HEK293 (cell line): Measurements from ENCODE around the gene VSTM2B.

Experiments
- KLF1 ChIP-seq: fragments of 450-650 bp; formaldehyde crosslinking; IDR thresholded peaks from 2 replicates; pipeline ENCODE4 v1.5.1; 2016; ENCODE audit warnings: missing biosample characterization, missing genetic modification characterization
- KLF16 ChIP-seq: fragments of 450-650 bp; formaldehyde crosslinking; IDR thresholded peaks from 2 replicates; pipeline ENCODE4 v1.5.1; 2017; ENCODE audit warnings: missing biosample characterization, missing genetic modification characterization
- KLF7 ChIP-seq: fragments of 450-650 bp; formaldehyde crosslinking; IDR thresholded peaks from 2 replicates; pipeline ENCODE4 v1.5.1; 2016; ENCODE audit warnings: missing biosample characterization, missing genetic modification characterization, borderline replicate concordance
- SP2 ChIP-seq: fragments of 450-650 bp; formaldehyde crosslinking; IDR thresholded peaks from 2 replicates; pipeline ENCODE4 v1.5.1; 2016; ENCODE audit warnings: missing biosample characterization, missing genetic modification characterization
- ZBTB20 ChIP-seq: fragments of 450-650 bp; formaldehyde crosslinking; IDR thresholded peaks from 2 replicates; pipeline ENCODE4 v1.5.1; 2016; ENCODE audit warnings: missing biosample characterization, missing genetic modification characterization
- ZBTB21 ChIP-seq: fragments of 450-650 bp; formaldehyde crosslinking; IDR thresholded peaks from 2 replicates; pipeline ENCODE4 v1.5.1; 2017; ENCODE audit warnings: missing biosample characterization, missing genetic modification characterization
- ZBTB44 ChIP-seq: fragments of 450-650 bp; IDR thresholded peaks from 2 replicates; pipeline ENCODE4 v1.5.1; 2018; ENCODE audit warnings: missing biosample characterization, mild to moderate bottlenecking, missing genetic modification characterization
- ZBTB48 ChIP-seq: fragments of 450-650 bp; formaldehyde crosslinking; IDR thresholded peaks from 2 replicates; pipeline ENCODE4 v1.5.1; 2016; ENCODE audit warnings: missing biosample characterization, missing genetic modification characterization
- ZBTB8A ChIP-seq: fragments of 450-650 bp; formaldehyde crosslinking; IDR thresholded peaks from 2 replicates; pipeline ENCODE4 v1.5.1; 2016; ENCODE audit warnings: missing biosample characterization, missing genetic modification characterization
- ZFHX2 ChIP-seq: fragments of 450-650 bp; formaldehyde crosslinking; conservative IDR thresholded peaks from 2 replicates; pipeline ENCODE4 v1.5.1; 2016; ENCODE audit warnings: missing biosample characterization, missing genetic modification characterization
- ZFP69B ChIP-seq: fragments of 450-650 bp; formaldehyde crosslinking; IDR thresholded peaks from 2 replicates; pipeline ENCODE4 v1.5.1; 2016; ENCODE audit warnings: missing biosample characterization, missing genetic modification characterization
- ZNF10 ChIP-seq: fragments of 450-650 bp; formaldehyde crosslinking; IDR thresholded peaks from 2 replicates; pipeline ENCODE4 v1.5.1; 2017; ENCODE audit warnings: missing biosample characterization, missing genetic modification characterization
- ZNF114 ChIP-seq: fragments of 450-650 bp; formaldehyde crosslinking; IDR thresholded peaks from 2 replicates; pipeline ENCODE4 v1.5.0; 2017; ENCODE audit warnings: missing biosample characterization, missing genetic modification characterization
- ZNF140 ChIP-seq: fragments of 450-650 bp; formaldehyde crosslinking; IDR thresholded peaks from 2 replicates; pipeline ENCODE4 v1.5.1; 2016; ENCODE audit warnings: missing biosample characterization, missing genetic modification characterization
- ZNF146 ChIP-seq: fragments of 450-650 bp; formaldehyde crosslinking; IDR thresholded peaks from 2 replicates; pipeline ENCODE4 v1.5.1; 2016; ENCODE audit warnings: missing biosample characterization, missing genetic modification characterization
- ZNF155 ChIP-seq: fragments of 450-650 bp; formaldehyde crosslinking; IDR thresholded peaks from 2 replicates; pipeline ENCODE4 v1.5.1; 2016; ENCODE audit warnings: missing biosample characterization, missing genetic modification characterization
- ZNF2 ChIP-seq: fragments of 450-650 bp; formaldehyde crosslinking; IDR thresholded peaks from 2 replicates; pipeline ENCODE4 v1.5.1; 2016; ENCODE audit warnings: missing biosample characterization, missing genetic modification characterization
- ZNF202 ChIP-seq: fragments of 450-650 bp; formaldehyde crosslinking; IDR thresholded peaks from 2 replicates; pipeline ENCODE4 v1.5.1; 2016; ENCODE audit warnings: missing biosample characterization, missing genetic modification characterization, borderline replicate concordance
- ZNF274 ChIP-seq, 2 experiments: fragments of 200-500 bp in 1 of 2; fragments of 450-650 bp in 1 of 2; sonication (Bioruptor generic) in 1 of 2; formaldehyde crosslinking in 1 of 2; IDR thresholded peaks; 2 replicates each; pipeline versions ENCODE4 v1.5.1 to v1.6.1; 2014 to 2016; ENCODE audit warnings: borderline replicate concordance in 1 of 2, inconsistent platforms in 1 of 2, low read length in 1 of 2, missing biosample characterization in 1 of 2, missing genetic modification characterization in 1 of 2
- ZNF473 ChIP-seq: fragments of 450-650 bp; formaldehyde crosslinking; IDR thresholded peaks from 2 replicates; pipeline ENCODE4 v1.5.1; 2017; ENCODE audit warnings: missing biosample characterization, missing genetic modification characterization
- ZNF513 ChIP-seq: fragments of 450-650 bp; IDR thresholded peaks from 2 replicates; pipeline ENCODE4 v1.5.1; 2018; ENCODE audit warnings: missing biosample characterization, missing genetic modification characterization
- ZNF558 ChIP-seq: fragments of 450-650 bp; formaldehyde crosslinking; IDR thresholded peaks from 2 replicates; pipeline ENCODE4 v1.5.1; 2016; ENCODE audit warnings: missing biosample characterization, missing genetic modification characterization
- ZNF560 ChIP-seq: fragments of 450-650 bp; formaldehyde crosslinking; IDR thresholded peaks from 2 replicates; pipeline ENCODE4 v1.5.1; 2017; ENCODE audit warnings: missing biosample characterization, missing genetic modification characterization, borderline replicate concordance
- ZNF629 ChIP-seq: fragments of 450-650 bp; formaldehyde crosslinking; IDR thresholded peaks from 2 replicates; pipeline ENCODE4 v1.5.1; 2017; ENCODE audit warnings: missing biosample characterization, missing genetic modification characterization
- ZNF660 ChIP-seq: fragments of 450-650 bp; IDR thresholded peaks from 2 replicates; pipeline ENCODE4 v1.5.1; 2018; ENCODE audit warnings: missing biosample characterization, mild to moderate bottlenecking, missing genetic modification characterization
- ZSCAN23 ChIP-seq: fragments of 450-650 bp; formaldehyde crosslinking; IDR thresholded peaks from 2 replicates; pipeline ENCODE4 v1.5.1; 2016; ENCODE audit warnings: missing biosample characterization, missing genetic modification characterization
- TF ChIP-seq, protein P1 (sequence below): fragments of 450-650 bp; formaldehyde crosslinking; IDR thresholded peaks from 2 replicates; pipeline ENCODE4 v1.5.1; 2016; ENCODE audit warnings: missing biosample characterization, missing genetic modification characterization
- TF ChIP-seq, protein P2 (sequence below): sonication (generic); formaldehyde crosslinking; IDR thresholded peaks from 2 replicates; pipeline ENCODE4 v1.8.1; 2022; ENCODE audit warnings: mild to moderate bottlenecking, moderate library complexity, missing genetic modification reagents
- TF ChIP-seq, protein P3 (sequence below): fragments of 450-650 bp; formaldehyde crosslinking; IDR thresholded peaks from 2 replicates; pipeline ENCODE4 v1.5.1; 2016; ENCODE audit warnings: missing biosample characterization, missing genetic modification characterization
- TF ChIP-seq, protein P4 (sequence below): fragments of 450-650 bp; formaldehyde crosslinking; IDR thresholded peaks from 2 replicates; pipeline ENCODE4 v1.5.1; 2016; ENCODE audit warnings: missing biosample characterization, missing genetic modification characterization

VSTM2B gene

DNA sequence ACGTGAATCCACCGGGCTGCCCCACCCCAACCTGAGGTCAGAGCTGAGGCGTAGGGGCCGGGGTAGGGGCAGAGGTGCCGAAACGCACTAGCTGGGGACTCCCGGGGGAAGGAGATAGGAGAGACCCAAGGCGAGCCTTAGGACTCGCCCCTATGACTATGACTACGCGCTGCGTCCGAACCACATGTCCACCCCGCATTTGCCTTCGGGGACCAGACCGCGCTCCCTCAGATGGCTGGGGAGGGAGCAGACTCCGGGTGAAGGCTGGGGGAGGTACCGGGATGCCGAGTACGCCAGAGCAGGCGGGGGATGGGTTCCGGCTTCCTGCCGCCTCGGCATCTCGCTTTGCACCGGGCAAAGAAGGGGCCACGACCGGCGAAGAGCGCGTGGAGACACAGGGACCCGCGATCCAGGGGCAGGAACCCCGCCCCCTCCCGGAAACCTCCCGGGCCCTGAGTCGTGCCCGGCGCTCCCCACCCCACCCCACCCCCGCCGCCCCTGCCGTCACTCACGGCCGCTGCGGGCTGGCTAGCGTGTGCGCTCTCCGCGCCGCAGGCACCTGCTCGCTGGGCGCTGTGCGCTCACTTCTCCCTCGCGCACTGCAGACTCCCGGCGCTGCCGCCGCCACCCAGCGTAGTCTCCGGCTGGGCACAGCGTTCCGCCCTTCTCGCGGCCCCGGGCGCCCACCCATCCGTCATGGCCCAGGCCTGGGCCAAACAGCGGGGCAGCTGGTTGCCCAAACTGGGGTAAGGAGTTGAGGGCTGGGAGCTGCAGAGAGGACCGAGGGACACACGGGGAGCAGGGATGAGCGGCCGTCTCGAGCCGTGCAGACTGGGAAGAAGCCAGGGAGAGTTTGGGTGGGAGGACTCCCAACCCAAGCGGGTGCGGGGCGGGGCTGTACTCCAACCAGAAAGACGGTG is 622 bp upstream of the VSTM2B start (continued):
- TF ChIP-seq ZBTB20 (tag by site-specific recombination) (peak; percentile 88), ZNF629 (tag by site-specific recombination) (no peak), ZNF274 (IDR thresholded peaks at IDR 0.05; ENCODE audit: low read length) (no peak), ZNF274 (tag by site-specific recombination; IDR thresholded peaks at IDR 0.05; ENCODE audit: borderline replicate concordance) (no peak), KLF7 (tag by site-specific recombination) (0 out of 2 replicates have a peak, but pooled peaks have one; percentile 32), ZSCAN23 (tag by site-specific recombination) (no peak), ZNF473 (tag by site-specific recombination) (no peak), SP2 (tag by site-specific recombination) (peak; percentile 58), ZNF146 (tag by site-specific recombination) (no peak), ZNF114 (tag by site-specific recombination) (no peak), KLF1 (peak; percentile 67), ZNF558 (tag by site-specific recombination) (no peak), ZNF155 (no peak), ZNF140 (tag by site-specific recombination) (no peak), ZBTB48 (tag by site-specific recombination) (peak; percentile 98), ZNF202 (tag by site-specific recombination) (peak; percentile 64; the same call in 1 of the 2 replicates), ZNF513 (tag by site-specific recombination) (no peak), ZBTB44 (tag by site-specific recombination) (no peak), ZNF10 (tag by site-specific recombination) (no peak), ZBTB21 (tag by site-specific recombination) (0 out of 2 replicates have a peak, but pooled peaks have one; percentile 41), ZNF2 (tag by site-specific recombination) (peak; percentile 48), KLF16 (tag by site-specific recombination) (peak; percentile 49; the same call in 1 of the 2 replicates), ZBTB8A (tag by site-specific recombination) (peak; percentile 95), ZFP69B (peak; percentile 49; the same call in 1 of the 2 replicates), ZNF560 (tag by site-specific recombination) (no peak), ZNF660 (tag by site-specific recombination) (peak; percentile 24; the same call in 1 of the 2 replicates), ZFHX2 (peak; percentile 15)
- TF ChIP-seq, protein P1, sequence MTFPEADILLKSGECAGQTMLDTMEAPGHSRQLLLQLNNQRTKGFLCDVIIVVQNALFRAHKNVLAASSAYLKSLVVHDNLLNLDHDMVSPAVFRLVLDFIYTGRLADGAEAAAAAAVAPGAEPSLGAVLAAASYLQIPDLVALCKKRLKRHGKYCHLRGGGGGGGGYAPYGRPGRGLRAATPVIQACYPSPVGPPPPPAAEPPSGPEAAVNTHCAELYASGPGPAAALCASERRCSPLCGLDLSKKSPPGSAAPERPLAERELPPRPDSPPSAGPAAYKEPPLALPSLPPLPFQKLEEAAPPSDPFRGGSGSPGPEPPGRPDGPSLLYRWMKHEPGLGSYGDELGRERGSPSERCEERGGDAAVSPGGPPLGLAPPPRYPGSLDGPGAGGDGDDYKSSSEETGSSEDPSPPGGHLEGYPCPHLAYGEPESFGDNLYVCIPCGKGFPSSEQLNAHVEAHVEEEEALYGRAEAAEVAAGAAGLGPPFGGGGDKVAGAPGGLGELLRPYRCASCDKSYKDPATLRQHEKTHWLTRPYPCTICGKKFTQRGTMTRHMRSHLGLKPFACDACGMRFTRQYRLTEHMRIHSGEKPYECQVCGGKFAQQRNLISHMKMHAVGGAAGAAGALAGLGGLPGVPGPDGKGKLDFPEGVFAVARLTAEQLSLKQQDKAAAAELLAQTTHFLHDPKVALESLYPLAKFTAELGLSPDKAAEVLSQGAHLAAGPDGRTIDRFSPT, result peak; percentile 88
- TF ChIP-seq, protein P2, sequence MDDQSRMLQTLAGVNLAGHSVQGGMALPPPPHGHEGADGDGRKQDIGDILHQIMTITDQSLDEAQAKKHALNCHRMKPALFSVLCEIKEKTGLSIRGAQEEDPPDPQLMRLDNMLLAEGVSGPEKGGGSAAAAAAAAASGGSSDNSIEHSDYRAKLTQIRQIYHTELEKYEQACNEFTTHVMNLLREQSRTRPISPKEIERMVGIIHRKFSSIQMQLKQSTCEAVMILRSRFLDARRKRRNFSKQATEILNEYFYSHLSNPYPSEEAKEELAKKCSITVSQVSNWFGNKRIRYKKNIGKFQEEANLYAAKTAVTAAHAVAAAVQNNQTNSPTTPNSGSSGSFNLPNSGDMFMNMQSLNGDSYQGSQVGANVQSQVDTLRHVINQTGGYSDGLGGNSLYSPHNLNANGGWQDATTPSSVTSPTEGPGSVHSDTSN (CRISPR knock-in tag), result 0 out of 2 replicates have a peak, but pooled peaks have one; percentile 44
- TF ChIP-seq, protein P3, sequence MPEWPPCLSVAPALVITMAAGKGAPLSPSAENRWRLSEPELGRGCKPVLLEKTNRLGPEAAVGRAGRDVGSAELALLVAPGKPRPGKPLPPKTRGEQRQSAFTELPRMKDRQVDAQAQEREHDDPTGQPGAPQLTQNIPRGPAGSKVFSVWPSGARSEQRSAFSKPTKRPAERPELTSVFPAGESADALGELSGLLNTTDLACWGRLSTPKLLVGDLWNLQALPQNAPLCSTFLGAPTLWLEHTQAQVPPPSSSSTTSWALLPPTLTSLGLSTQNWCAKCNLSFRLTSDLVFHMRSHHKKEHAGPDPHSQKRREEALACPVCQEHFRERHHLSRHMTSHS (tag by site-specific recombination), result no peak
- TF ChIP-seq, protein P4, sequence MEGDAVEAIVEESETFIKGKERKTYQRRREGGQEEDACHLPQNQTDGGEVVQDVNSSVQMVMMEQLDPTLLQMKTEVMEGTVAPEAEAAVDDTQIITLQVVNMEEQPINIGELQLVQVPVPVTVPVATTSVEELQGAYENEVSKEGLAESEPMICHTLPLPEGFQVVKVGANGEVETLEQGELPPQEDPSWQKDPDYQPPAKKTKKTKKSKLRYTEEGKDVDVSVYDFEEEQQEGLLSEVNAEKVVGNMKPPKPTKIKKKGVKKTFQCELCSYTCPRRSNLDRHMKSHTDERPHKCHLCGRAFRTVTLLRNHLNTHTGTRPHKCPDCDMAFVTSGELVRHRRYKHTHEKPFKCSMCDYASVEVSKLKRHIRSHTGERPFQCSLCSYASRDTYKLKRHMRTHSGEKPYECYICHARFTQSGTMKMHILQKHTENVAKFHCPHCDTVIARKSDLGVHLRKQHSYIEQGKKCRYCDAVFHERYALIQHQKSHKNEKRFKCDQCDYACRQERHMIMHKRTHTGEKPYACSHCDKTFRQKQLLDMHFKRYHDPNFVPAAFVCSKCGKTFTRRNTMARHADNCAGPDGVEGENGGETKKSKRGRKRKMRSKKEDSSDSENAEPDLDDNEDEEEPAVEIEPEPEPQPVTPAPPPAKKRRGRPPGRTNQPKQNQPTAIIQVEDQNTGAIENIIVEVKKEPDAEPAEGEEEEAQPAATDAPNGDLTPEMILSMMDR (tag by site-specific recombination), result peak; percentile 49
